Fibroblast of the aortic adventitia (primary cell): ENCODE measurements around the gene ANKRD28. TPM values are rescaled to one million over a fixed set of nuclear protein-coding genes. Genes with fewer than 3 reads are reported as not detected.

Experiments
- DNase-seq: peaks from one replicate; pipeline ENCODE4 v3.0.0-alpha.2; 2010; ENCODE audit warnings: low read depth
- H3K4me3 ChIP-seq: 2 replicates; pipeline ENCODE4 v1.5.1; 2011; ENCODE audit warnings: low read depth, mild to moderate bottlenecking, control low read depth, low read length, moderate library complexity
- total RNA-seq: library from RNA; depleted of rRNA; stranded (reverse); fragments of >200 nt; gene quantifications from 2 replicates; pipeline ENCODE4 v1.2.3, GENCODE V29; 2012; ENCODE audit warnings: low replicate concordance
- TF ChIP-seq, protein P1 (sequence below): IDR thresholded peaks from 2 replicates; pipeline ENCODE4 v1.5.1; 2011; ENCODE audit warnings: mild to moderate bottlenecking, low read length, control low read depth, inconsistent platforms; ENCODE audit not compliant: insufficient read depth

Gene ANKRD28
- total RNA-seq, 1 donor: 121 TPM

DNA sequence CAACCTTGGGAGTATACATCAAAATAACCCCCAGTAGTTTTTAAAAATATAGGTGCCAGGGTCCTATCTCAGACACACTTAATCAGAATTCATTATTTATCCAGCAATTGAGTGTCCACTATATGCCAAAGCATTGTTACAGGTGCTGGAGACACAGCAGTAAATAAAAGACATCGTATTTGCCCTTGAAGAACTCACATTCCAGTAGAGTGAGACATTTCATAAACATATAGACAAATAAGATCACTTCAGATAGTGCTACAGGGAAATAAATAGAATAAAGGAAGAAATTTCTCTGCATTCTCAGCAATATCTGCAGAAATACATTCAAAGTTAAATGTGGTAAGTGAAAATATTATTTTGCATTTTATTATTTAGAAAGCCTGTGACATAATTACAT lies 34.1 kb upstream of the ANKRD28 start:
- DNase-seq: no peak
- no peak overlapping the region for H3K4me3 ChIP-seq
- TF ChIP-seq, protein P1, sequence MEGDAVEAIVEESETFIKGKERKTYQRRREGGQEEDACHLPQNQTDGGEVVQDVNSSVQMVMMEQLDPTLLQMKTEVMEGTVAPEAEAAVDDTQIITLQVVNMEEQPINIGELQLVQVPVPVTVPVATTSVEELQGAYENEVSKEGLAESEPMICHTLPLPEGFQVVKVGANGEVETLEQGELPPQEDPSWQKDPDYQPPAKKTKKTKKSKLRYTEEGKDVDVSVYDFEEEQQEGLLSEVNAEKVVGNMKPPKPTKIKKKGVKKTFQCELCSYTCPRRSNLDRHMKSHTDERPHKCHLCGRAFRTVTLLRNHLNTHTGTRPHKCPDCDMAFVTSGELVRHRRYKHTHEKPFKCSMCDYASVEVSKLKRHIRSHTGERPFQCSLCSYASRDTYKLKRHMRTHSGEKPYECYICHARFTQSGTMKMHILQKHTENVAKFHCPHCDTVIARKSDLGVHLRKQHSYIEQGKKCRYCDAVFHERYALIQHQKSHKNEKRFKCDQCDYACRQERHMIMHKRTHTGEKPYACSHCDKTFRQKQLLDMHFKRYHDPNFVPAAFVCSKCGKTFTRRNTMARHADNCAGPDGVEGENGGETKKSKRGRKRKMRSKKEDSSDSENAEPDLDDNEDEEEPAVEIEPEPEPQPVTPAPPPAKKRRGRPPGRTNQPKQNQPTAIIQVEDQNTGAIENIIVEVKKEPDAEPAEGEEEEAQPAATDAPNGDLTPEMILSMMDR: no peak

DNA sequence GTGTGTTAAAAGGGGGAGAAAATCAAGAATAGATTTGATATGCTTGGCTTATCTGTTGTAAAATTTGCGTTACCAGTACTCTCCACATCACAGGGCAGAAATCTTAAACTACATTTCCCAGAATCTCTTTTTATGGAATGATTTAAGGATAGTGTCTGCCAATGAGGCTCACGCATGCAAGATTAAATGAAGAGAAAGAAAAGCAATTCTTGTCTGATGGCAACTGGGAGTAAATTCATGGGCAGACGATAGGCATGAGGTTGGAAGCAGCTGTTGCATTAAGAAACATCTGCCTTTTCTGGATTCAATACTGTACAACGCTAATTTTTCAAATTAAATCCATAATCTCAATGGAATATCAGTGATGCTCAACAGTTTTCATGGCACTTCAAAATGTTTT lies 27.2 kb upstream of the ANKRD28 start:
- DNase-seq: no peak
- TF ChIP-seq, protein P1: no peak
- no peak overlapping the region for H3K4me3 ChIP-seq

DNA sequence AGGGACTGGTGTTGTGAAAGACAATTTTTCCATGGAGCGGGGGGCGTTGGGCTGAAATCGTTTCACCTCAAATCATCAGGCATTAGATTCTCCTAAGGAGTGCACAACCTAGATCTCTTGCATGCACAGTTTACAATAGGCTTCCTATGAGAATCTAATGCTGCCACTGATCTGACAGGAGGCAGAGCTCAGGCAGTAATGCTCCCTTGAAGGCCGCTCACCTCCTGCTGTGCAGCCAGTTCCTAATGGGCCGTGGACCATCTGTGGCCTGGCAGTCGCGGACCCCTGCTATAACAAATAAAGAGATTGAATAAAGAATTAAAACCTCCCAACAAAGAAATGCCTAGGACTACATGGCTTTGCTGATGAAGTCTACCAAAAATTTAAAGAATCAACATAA lies 25.3 kb upstream of the ANKRD28 start:
- no peak for DNase-seq
- TF ChIP-seq, protein P1: no peak
- no peak overlapping the region for H3K4me3 ChIP-seq

DNA sequence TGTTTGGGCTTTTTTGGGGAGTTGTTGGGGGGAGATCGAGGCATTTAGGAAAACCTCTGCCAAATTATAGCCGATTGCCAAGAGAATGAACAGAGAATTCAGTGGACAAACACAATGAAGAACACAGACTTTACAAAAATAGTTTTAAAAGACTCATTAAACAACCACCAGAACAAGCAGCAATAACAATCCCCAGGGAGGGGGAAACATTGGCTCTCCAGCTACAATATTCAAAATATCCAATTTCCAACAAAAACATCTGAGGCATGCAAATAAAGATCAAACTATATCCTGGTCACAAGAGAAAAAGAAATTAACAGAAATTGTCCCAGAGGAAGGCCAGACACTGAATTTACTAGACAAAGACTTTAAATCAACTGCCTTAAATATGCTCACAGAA lies 24.5 kb upstream of the ANKRD28 start:
- TF ChIP-seq, protein P1: no peak
- no peak for DNase-seq

DNA sequence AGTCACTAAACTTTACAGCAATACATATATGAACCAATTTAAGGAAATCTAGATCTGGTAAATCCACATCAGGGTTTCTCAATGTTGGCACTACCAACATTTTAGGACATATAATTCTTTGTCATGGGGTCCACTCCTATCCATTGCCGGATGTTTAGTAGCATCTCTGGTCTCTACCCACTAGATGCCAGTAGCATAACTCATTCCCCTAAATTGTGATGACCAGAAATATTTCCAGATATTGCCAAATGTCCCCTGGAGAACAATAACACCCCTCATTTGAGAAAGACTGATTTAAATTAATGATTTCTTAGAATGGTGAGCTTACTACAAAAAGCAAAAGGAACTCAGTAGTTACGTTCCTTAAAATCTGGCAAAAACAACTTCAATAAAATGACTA lies 23.1 kb upstream of the ANKRD28 start:
- TF ChIP-seq, protein P1: no peak
- no peak for DNase-seq
- no peak overlapping the region for H3K4me3 ChIP-seq

More for the DNA sequence above, 24.5 kb upstream of the ANKRD28 start:
- H3K4me3 ChIP-seq: no peak overlapping the region

DNA sequence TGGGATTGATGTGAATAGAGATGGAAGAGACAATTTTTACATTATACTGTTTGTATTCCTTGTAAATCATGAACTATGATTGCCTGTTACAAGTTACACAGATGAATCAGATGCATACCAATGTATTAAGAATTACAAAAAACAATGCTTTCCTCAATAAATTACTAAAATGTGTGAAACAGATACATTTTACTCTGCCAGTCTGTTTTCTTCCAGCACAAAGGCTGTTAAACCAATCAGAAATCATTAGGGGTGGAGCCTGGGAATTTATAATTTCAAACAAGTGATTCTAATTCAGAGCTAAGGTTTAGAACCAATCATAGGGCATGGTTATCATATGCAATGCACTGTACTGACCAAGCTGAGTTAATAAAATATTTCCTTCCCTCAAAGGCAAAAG lies 21.8 kb upstream of the ANKRD28 start:
- DNase-seq: no peak
- H3K4me3 ChIP-seq: no peak overlapping the region
- TF ChIP-seq, protein P1: no peak

DNA sequence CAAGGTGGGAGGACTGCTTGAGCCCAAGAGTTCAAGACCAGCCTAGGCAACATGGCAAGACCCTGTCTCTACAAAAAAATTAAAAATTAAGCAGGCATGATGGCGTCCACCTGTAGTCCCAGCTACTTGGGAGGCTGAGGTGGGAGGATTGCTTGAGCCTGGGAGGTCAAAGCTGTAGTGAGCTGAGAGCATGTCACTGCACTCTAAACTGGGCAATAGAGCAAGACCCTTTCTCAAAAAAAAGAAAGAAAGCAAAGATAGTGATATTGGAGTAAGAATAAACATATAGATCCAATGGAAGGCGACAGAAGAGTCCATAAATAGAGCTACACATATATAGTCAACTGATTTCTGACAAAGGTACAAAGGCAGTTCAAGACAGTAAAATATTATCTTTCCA lies 21.3 kb upstream of the ANKRD28 start:
- no peak for DNase-seq
- no peak overlapping the region for H3K4me3 ChIP-seq
- TF ChIP-seq, protein P1: no peak
